ENCODE measurements around the gene DTNBP1.
A peak's percentile ranks its signal among the peaks of the same experiment; 100 is the strongest.

Gene DTNBP1

GRCh38 chr6:15496345-15497131 is 166.3 kb downstream of the DTNBP1 start:
- DNase-seq (ENCODE audit: low read depth), result no peak
- no peak overlapping the region for H3K4me3 ChIP-seq (ENCODE audit: low read length)
- no peak for TF ChIP-seq CTCF (conservative IDR thresholded peaks at IDR 0.05; ENCODE audit: low read depth, low read length)

GRCh38 chr6:15495375-15495901 is 167.4 kb downstream of the DTNBP1 start:
- no peak for TF ChIP-seq CTCF (conservative IDR thresholded peaks at IDR 0.05; ENCODE audit: low read depth, low read length)
- no peak for DNase-seq (ENCODE audit: low read depth)
- no peak overlapping the region for H3K4me3 ChIP-seq (ENCODE audit: low read length)

GRCh38 chr6:15493437-15494168 is 169.2 kb downstream of the DTNBP1 start:
- no peak for TF ChIP-seq CTCF (conservative IDR thresholded peaks at IDR 0.05; ENCODE audit: low read depth, low read length)
- H3K4me3 ChIP-seq (ENCODE audit: low read length), result no peak overlapping the region
- no peak for DNase-seq (ENCODE audit: low read depth)

- no peak for DNase-seq (ENCODE audit: low read depth)
- no peak for TF ChIP-seq CTCF (conservative IDR thresholded peaks at IDR 0.05; ENCODE audit: low read depth, low read length)
- no peak overlapping the region for H3K4me3 ChIP-seq (ENCODE audit: low read length)
These were observed 170.9 kb downstream of the DTNBP1 start for GRCh38 chr6:15491986-15492269.

DNA sequence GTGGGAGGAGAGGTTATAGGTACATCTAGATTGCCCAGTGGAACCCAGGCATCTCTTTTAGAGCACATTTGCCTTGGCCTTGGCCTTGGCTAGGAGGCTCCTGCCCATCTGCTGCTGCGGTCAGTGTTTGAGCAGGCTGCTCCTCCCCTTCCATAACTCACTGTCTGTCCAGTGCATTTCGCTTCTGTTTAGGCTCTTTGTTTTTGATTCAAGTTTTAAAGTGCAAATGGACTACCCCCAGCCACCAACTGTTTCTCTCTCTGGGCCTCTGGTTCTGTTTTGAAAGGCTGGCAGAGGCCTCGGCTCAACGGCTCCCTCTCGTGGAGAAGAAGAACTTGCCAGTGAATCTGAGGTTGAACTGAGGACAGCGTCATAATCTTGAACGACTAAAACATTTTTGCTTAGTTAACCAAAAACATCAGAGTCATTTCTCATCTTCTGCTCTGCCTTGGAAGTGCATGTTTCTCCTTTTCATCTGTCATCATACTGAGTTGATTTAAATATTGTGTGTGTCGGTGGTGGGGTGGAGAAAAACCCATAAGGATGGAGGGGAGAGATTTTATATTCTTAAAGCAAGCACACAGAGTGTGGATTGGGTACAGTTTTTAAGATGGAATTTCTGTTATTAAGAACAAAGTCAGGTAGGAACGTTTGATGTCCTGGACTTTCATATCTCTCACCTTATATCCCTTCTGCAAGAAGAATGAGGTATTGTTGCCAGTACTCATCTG is 171.4 kb downstream of the DTNBP1 start:
- no peak overlapping the region for H3K4me3 ChIP-seq (ENCODE audit: low read length)
- no peak for DNase-seq (ENCODE audit: low read depth)
- TF ChIP-seq CTCF (conservative IDR thresholded peaks at IDR 0.05; ENCODE audit: low read depth, low read length), result peak; percentile 99

DNA sequence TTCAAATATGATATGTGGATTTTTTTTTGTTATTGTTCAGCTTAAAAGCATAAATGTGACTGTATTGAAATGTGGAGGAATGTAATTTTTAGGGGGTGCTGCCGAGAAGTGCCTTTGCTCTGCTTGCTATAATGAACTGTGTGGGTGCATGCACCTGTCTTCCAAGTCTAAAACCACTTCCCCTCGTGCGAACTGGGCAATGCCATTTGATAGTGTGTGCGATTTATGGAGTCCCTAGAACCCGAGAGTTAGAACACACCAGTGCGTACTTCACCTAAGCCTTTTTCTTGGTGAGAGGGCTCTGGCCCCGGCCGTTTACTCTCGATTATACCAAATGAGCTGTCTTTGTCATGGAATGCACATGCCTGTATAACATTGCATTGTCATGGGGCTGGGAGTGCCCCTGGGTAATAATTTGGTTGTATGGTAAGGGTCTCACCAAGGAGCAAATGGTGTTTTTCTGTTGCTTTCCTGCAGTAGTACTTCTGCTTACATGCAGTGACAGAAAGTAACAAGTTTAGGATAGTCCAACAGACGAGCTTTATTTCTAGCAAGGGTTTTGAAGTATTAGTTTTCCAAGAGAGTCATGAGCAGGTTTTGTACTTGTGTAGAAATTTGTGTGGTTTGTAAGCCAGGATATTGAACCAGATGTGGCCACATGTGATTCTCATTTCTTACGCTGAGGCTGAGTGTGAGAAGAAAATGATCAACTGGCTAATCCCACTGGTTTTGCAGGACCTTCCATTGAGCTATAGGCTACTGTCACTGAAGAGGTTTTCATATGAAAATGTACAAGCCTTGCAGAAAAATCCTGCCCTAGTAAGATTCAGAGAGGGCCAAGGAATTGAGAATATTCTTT is 172.4 kb downstream of the DTNBP1 start:
- TF ChIP-seq CTCF (conservative IDR thresholded peaks at IDR 0.05; ENCODE audit: low read depth, low read length), result no peak
- DNase-seq (ENCODE audit: low read depth), result no peak
- H3K4me3 ChIP-seq (ENCODE audit: low read length), result no peak overlapping the region

Data from retinal pigment epithelial cell (primary cell).